K562 (cell line): Measurements from ENCODE around the gene COG3. TPM values are rescaled to one million over a fixed set of nuclear protein-coding genes. Genes with fewer than 3 reads are reported as not detected.

ENCODE experiments used
- ADNP ChIP-seq: fragments of 200-800 bp; sonication (Bioruptor generic); IDR thresholded peaks from 2 replicates; pipeline ENCODE4 v1.6.1; 2016; ENCODE audit warnings: missing genetic modification characterization, missing compliant biosample characterization
- ASH1L ChIP-seq: fragments of 450-650 bp; IDR thresholded peaks from 2 replicates; pipeline ENCODE4 v1.6.1; 2018; ENCODE audit warnings: borderline replicate concordance, mild to moderate bottlenecking, low read depth; ENCODE audit not compliant: partially characterized antibody
- BCOR ChIP-seq: fragments of 450-650 bp; IDR thresholded peaks from 2 replicates; pipeline ENCODE4 v1.6.1; 2016
- ELF1 ChIP-seq: fragments of 200-800 bp; sonication (Bioruptor generic); IDR thresholded peaks from 2 replicates; pipeline ENCODE4 v1.6.1; 2016; ENCODE audit warnings: missing genetic modification characterization, missing compliant biosample characterization
- ESRRA ChIP-seq: fragments of 450-650 bp; IDR thresholded peaks from 2 replicates; pipeline ENCODE4 v1.6.1; 2014; ENCODE audit warnings: low read depth, mild to moderate bottlenecking, moderate library complexity, borderline replicate concordance
- FIP1L1 ChIP-seq: fragments of 200-400 bp; formaldehyde crosslinking; IDR thresholded peaks from 2 replicates; pipeline ENCODE4 v1.6.1; 2018; ENCODE audit warnings: mild to moderate bottlenecking, low read depth, low read length; ENCODE audit not compliant: poor library complexity, severe bottlenecking
- FOXJ2 ChIP-seq: fragments of 200-800 bp; sonication (Bioruptor generic); IDR thresholded peaks from 2 replicates; pipeline ENCODE4 v1.6.1; 2016; ENCODE audit warnings: missing genetic modification characterization, missing compliant biosample characterization
- HCFC1 ChIP-seq: IDR thresholded peaks from 2 replicates; pipeline ENCODE4 v1.6.1; 2012; ENCODE audit warnings: low read depth, low read length, improper control_type of control experiment
- HMGN3 ChIP-seq: IDR thresholded peaks from 2 replicates; pipeline ENCODE4 v1.6.1; 2011; ENCODE audit warnings: borderline replicate concordance, low read depth, mild to moderate bottlenecking, mixed read lengths, low read length; ENCODE audit not compliant: insufficient read length; ENCODE audit errors: extremely low read depth
- MAZ ChIP-seq, 2 experiments: fragments of 450-650 bp in 1 of 2; sonication (generic) in 1 of 2; formaldehyde crosslinking; IDR thresholded peaks in 1 of 2; conservative IDR thresholded peaks in 1 of 2; 2 replicates each; pipeline versions ENCODE4 v1.4.0 to v1.5.0; 2020; ENCODE audit warnings: mild to moderate bottlenecking in 1 of 2, missing genetic modification reagents in 1 of 2
- MBD2 ChIP-seq: sonication (generic); IDR thresholded peaks from 2 replicates; pipeline ENCODE4 v1.6.1; 2016; ENCODE audit warnings: low read depth, borderline replicate concordance
- SP1 ChIP-seq: sonication (generic); formaldehyde crosslinking; IDR thresholded peaks from 2 replicates; pipeline ENCODE4 v1.8.1; 2022; ENCODE audit warnings: mild to moderate bottlenecking, missing genetic modification reagents
- TAF7 ChIP-seq: fragments of 450-650 bp; IDR thresholded peaks from 2 replicates; pipeline ENCODE4 v1.6.1; 2016; ENCODE audit warnings: missing genetic modification characterization, missing compliant biosample characterization
- ZKSCAN1 ChIP-seq: fragments of 150-350 bp; IDR thresholded peaks from 2 replicates; pipeline ENCODE4 v1.6.1; 2016; ENCODE audit warnings: low read depth, low read length
- ZNF561 ChIP-seq: fragments of 450-650 bp; formaldehyde crosslinking; conservative IDR thresholded peaks from 2 replicates; pipeline ENCODE4 v1.4.0; 2020; ENCODE audit warnings: mild to moderate bottlenecking, moderate library complexity
- polyA plus RNA-seq, 8 experiments: library from polyadenylated mRNA; depleted of rRNA in 4 of 8; stranded (reverse) in 5 of 8; unstranded in 3 of 8; fragments of >200 nt; fragmentation: Nextera tagmentation in 2 of 8; fragmentation: Illumina TruSeq in 1 of 8; extraction: Ambion mirVana in 2 of 8; extraction: Trizol in 1 of 8; gene quantifications; 2 replicates each; pipeline versions ENCODE4 v1.2.1 to v1.2.3, GENCODE V29; 2011 to 2014; ENCODE audit warnings: inconsistent platforms in 1 of 8, missing spikeins in 1 of 8
- total RNA-seq, 7 experiments: library from RNA; depleted of rRNA in 6 of 7; stranded (reverse); fragments of >200 nt in 6 of 7; fragmentation: Illumina TruSeq in 2 of 7; extraction: Trizol in 2 of 7; gene quantifications; 2 replicates each; pipeline versions ENCODE4 v1.2.1 to v1.2.3, GENCODE V29; 2011 to 2021; ENCODE audit warnings: low replicate concordance in 1 of 7
- TF ChIP-seq, protein P1 (sequence below), 3 experiments: IDR thresholded peaks in 2 of 3; conservative IDR thresholded peaks in 1 of 3; 2 replicates each; pipeline ENCODE4 v1.5.1; 2011 to 2012; ENCODE audit warnings: low read length in 3 of 3, mild to moderate bottlenecking in 3 of 3, control low read depth in 2 of 3, improper control_type of control experiment in 1 of 3, inconsistent platforms in 1 of 3, low read depth in 1 of 3, mixed read lengths in 1 of 3, moderate library complexity in 1 of 3; ENCODE audit not compliant: insufficient read depth in 2 of 3
- TF ChIP-seq, protein P2 (sequence below), 3 experiments: fragments of 200-800 bp in 1 of 3; fragments of 250-450 bp in 1 of 3; fragments of 450-650 bp in 1 of 3; sonication (Bioruptor Pico) in 1 of 3; sonication (Bioruptor generic) in 1 of 3; formaldehyde crosslinking in 1 of 3; IDR thresholded peaks; 2 replicates each; pipeline versions ENCODE4 v1.6.1 to v1.8.0; 2016 to 2022; ENCODE audit warnings: mild to moderate bottlenecking in 2 of 3, missing genetic modification characterization in 2 of 3, missing compliant biosample characterization in 1 of 3, moderate library complexity in 1 of 3
- TF ChIP-seq, protein P3 (sequence below): sonication (generic); formaldehyde crosslinking; IDR thresholded peaks from 2 replicates; pipeline ENCODE4 v1.9.0; 2022; ENCODE audit warnings: mild to moderate bottlenecking, missing genetic modification reagents
- TF ChIP-seq, protein P4 (sequence below): fragments of 450-650 bp; formaldehyde crosslinking; IDR thresholded peaks from 2 replicates; pipeline ENCODE4 v1.4.0; 2022; ENCODE audit warnings: missing genetic modification characterization

Gene COG3
- total and polyA plus RNA-seq, 9 of the 15 experiments (the other 6 are each of a cell fraction or from before 2014, with no cell fraction given) = 3.9 to 22.9 (median 14.5) TPM

DNA sequence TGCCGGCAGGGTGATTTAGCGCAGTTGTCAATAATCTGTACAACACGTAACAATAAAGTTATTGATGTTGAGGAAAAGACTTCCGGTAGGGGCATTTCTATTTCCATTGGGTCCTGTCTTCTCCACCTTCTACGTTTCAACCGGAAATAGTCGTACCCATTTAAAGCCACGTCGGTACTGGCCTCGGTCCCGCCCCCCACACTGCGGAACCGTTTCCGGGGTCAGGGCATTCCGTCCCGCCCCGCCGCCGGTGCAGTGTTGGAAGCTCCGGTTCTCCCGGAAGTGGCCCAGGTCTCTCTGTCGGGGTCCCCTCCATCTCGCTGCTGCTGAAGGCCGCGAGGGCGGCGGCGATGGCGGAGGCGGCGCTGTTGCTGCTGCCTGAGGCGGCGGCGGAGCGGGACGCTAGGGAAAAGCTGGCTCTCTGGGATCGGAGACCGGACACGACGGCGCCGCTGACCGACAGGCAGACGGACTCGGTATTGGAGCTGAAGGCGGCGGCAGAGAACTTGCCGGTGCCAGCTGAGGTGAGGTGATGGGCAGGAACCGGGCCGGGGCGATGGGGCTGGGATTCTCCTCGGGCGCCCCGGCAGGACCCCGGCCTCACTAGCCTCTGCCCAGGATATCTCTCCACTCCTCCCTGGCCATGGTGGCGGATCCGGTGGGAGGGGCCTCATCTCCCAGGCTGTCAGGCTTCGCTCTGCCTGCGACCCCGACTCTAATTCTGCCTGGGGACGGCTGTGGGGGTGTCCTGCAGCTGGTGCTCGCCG is at the start of gene COG3 (continued):
- TF ChIP-seq FIP1L1 (peak; percentile 51), TAF7 (tag) (peak; percentile 37; the same call in 1 of the 2 replicates), ASH1L (peak; percentile 49), ZNF561 (CRISPR knock-in tag) (no peak), ESRRA (0 out of 2 replicates have a peak, but pooled peaks have one; percentile 13), HMGN3 (peak; percentile 51), ZKSCAN1 (peak; percentile 82), FOXJ2 (tag) (peak; percentile 57; the same call in 1 of the 2 replicates), MAZ (CRISPR knock-in tag; conservative IDR thresholded peaks at IDR 0.05 in 1 of 2, IDR thresholded peaks at IDR 0.05 in 1 of 2) (peak in 1 of 2 experiments; percentile 51; a peak in 2 of 4 replicates), MBD2 (peak; percentile 60), ELF1 (tag) (peak; percentile 97), SP1 (peak; percentile 65; the same call in 1 of the 2 replicates), ADNP (no peak), HCFC1 (peak; percentile 85), BCOR (no peak)
- TF ChIP-seq, protein P1, sequence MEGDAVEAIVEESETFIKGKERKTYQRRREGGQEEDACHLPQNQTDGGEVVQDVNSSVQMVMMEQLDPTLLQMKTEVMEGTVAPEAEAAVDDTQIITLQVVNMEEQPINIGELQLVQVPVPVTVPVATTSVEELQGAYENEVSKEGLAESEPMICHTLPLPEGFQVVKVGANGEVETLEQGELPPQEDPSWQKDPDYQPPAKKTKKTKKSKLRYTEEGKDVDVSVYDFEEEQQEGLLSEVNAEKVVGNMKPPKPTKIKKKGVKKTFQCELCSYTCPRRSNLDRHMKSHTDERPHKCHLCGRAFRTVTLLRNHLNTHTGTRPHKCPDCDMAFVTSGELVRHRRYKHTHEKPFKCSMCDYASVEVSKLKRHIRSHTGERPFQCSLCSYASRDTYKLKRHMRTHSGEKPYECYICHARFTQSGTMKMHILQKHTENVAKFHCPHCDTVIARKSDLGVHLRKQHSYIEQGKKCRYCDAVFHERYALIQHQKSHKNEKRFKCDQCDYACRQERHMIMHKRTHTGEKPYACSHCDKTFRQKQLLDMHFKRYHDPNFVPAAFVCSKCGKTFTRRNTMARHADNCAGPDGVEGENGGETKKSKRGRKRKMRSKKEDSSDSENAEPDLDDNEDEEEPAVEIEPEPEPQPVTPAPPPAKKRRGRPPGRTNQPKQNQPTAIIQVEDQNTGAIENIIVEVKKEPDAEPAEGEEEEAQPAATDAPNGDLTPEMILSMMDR (IDR thresholded peaks at IDR 0.05 in 2 of 3, conservative IDR thresholded peaks at IDR 0.05 in 1 of 3; ENCODE audit: insufficient read depth in 2 of 3, low read depth in 1 of 3, low read length in 3 of 3) = peak; percentile 3 to 53 (median 8); a peak in 3 of 6 replicates
- TF ChIP-seq, protein P2, sequence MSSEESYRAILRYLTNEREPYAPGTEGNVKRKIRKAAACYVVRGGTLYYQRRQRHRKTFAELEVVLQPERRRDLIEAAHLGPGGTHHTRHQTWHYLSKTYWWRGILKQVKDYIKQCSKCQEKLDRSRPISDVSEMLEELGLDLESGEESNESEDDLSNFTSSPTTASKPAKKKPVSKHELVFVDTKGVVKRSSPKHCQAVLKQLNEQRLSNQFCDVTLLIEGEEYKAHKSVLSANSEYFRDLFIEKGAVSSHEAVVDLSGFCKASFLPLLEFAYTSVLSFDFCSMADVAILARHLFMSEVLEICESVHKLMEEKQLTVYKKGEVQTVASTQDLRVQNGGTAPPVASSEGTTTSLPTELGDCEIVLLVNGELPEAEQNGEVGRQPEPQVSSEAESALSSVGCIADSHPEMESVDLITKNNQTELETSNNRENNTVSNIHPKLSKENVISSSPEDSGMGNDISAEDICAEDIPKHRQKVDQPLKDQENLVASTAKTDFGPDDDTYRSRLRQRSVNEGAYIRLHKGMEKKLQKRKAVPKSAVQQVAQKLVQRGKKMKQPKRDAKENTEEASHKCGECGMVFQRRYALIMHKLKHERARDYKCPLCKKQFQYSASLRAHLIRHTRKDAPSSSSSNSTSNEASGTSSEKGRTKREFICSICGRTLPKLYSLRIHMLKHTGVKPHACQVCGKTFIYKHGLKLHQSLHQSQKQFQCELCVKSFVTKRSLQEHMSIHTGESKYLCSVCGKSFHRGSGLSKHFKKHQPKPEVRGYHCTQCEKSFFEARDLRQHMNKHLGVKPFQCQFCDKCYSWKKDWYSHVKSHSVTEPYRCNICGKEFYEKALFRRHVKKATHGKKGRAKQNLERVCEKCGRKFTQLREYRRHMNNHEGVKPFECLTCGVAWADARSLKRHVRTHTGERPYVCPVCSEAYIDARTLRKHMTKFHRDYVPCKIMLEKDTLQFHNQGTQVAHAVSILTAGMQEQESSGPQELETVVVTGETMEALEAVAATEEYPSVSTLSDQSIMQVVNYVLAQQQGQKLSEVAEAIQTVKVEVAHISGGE (CRISPR knock-in tag; IDR thresholded peaks at IDR 0.05) = peak; percentile 41 to 93 (median 67); a peak in 5 of 6 replicates
- TF ChIP-seq, protein P3, sequence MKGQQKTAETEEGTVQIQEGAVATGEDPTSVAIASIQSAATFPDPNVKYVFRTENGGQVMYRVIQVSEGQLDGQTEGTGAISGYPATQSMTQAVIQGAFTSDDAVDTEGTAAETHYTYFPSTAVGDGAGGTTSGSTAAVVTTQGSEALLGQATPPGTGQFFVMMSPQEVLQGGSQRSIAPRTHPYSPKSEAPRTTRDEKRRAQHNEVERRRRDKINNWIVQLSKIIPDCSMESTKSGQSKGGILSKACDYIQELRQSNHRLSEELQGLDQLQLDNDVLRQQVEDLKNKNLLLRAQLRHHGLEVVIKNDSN (CRISPR knock-in tag) = no peak
- TF ChIP-seq, protein P4, sequence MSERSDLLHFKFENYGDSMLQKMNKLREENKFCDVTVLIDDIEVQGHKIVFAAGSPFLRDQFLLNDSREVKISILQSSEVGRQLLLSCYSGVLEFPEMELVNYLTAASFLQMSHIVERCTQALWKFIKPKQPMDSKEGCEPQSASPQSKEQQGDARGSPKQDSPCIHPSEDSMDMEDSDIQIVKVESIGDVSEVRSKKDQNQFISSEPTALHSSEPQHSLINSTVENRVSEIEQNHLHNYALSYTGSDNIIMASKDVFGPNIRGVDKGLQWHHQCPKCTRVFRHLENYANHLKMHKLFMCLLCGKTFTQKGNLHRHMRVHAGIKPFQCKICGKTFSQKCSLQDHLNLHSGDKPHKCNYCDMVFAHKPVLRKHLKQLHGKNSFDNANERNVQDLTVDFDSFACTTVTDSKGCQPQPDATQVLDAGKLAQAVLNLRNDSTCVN = no peak
